Heart left ventricle (tissue), 16 donors: Measurements from ENCODE around the gene PSMB8. TPM values are rescaled to one million over a fixed set of nuclear protein-coding genes. Genes with fewer than 3 reads are reported as not detected.

ENCODE experiments used
- ATAC-seq, 4 donors: fragments of 200-7000 bp; cut with Tn5 transposase; one replicate each; pipeline ENCODE4 v1.9.1; 2020 to 2022; ENCODE audit warnings: moderate library complexity in 4 of 4, mild to moderate bottlenecking in 3 of 4, moderate number of reproducible peaks in 1 of 4
- DNase-seq, 5 donors: peaks; one replicate each; pipeline ENCODE4 v3.0.0-alpha.2; 2020
- H3K27ac ChIP-seq, 12 donors: fragments of 200-600 bp; sonication (generic) in 4 of 12; one replicate each; pipeline versions ENCODE4 v1.5.0 to v1.8.0; 2016 to 2022; ENCODE audit warnings: mild to moderate bottlenecking in 2 of 12
- H3K27me3 ChIP-seq, 9 donors: fragments of 200-600 bp; sonication (generic) in 2 of 9; one replicate each; pipeline versions ENCODE4 v1.5.1 to v1.8.0; 2016 to 2022; ENCODE audit warnings: mild to moderate bottlenecking in 3 of 9
- H3K36me3 ChIP-seq, 9 donors: fragments of 200-600 bp; sonication (generic) in 2 of 9; one replicate each; pipeline versions ENCODE4 v1.5.0 to v1.8.0; 2018 to 2022; ENCODE audit warnings: mild to moderate bottlenecking in 2 of 9
- H3K4me1 ChIP-seq, 12 donors: fragments of 200-600 bp; sonication (generic) in 4 of 12; one replicate each; pipeline versions ENCODE4 v1.5.0 to v1.8.0; 2016 to 2022; ENCODE audit warnings: mild to moderate bottlenecking in 3 of 12
- H3K4me3 ChIP-seq, 12 donors: fragments of 200-600 bp; sonication (generic) in 4 of 12; one replicate each; pipeline versions ENCODE4 v1.5.0 to v1.8.0; 2017 to 2022; ENCODE audit warnings: mild to moderate bottlenecking in 9 of 12, moderate library complexity in 4 of 12
- H3K9me3 ChIP-seq, 12 donors: fragments of 200-600 bp; sonication (generic) in 4 of 12; one replicate each; pipeline versions ENCODE4 v1.5.0 to v1.8.0; 2016 to 2022; ENCODE audit warnings: mild to moderate bottlenecking in 1 of 12
- CTCF ChIP-seq, 12 donors: fragments of 200-600 bp; sonication (generic) in 4 of 12; IDR thresholded peaks; one replicate each; pipeline versions ENCODE4 v1.5.0 to v1.8.0; 2018 to 2022; ENCODE audit warnings: antibody characterized with exemption in 12 of 12, mild to moderate bottlenecking in 5 of 12
- POLR2A ChIP-seq, 2 donors: fragments of 450-650 bp; IDR thresholded peaks; one replicate each; pipeline ENCODE4 v1.6.1; 2017; ENCODE audit warnings: antibody characterized with exemption in 2 of 2, mild to moderate bottlenecking in 2 of 2, moderate library complexity in 2 of 2
- WGBS, 4 donors: extraction: QIAGEN DNeasy Blood & Tissue Kit in 2 of 4; methylation state at CpG; one replicate each; pipeline versions ENCODE4 v1.1.5 to v1.1.7; 2013 to 2018; 5-methylcytosine and 5-hydroxymethylcytosine counted together
- intact Hi-C, 10 donors: fragments of 100-400 bp; cut with DNase I; formaldehyde crosslinking; loops; one replicate each; pipeline versions ENCODE4 v1.11.1 to v1.14.2; 2022
- polyA plus RNA-seq, 2 donors: library from polyadenylated mRNA; stranded (reverse); fragments of 200-250 nt; gene quantifications; one replicate each; pipeline ENCODE4 v1.2.3, GENCODE V29; 2013
- total RNA-seq, 9 donors: library from RNA; depleted of rRNA in 2 of 9; stranded (reverse); fragments of >200 nt in 2 of 9; fragmentation: NEBNext Ultra II Directional in 3 of 9; extraction: Animal tissue kit (Norgen Biotek cat#: 25700) in 3 of 9; gene quantifications; one replicate each; pipeline versions ENCODE4 v1.1.0 to v1.2.4, GENCODE V29; 2016 to 2023
- donor health status: ischemic (EF 13 %, LVEDD 7.1; RV severe dilation, severe dysfunction).
- donor health status: healthy with polysubstance abuse.
- donor health status: DM: no; HTN: yes; CAD: no.
- donor health status: DM: no; HTN: no; CAD: no.
- donor health status: ischemic (EF 25% LVEDD 6.9; RV normal size, moderate dysfunction).
- donor health status: ischemic (EF 25% LVEDD 5.7; RV mildly dilated, moderate dysfunction).
- donor health status: healthy.
- donor health status: DM: yes; HTN: yes; CAD: no.
- donor health status: ischemic (EF 35%, LVEDD 5.7; RV mildly dilated, moderate dysfunction).
- donor health status: nonischemic (EF 11% LVEDD 7.7; RV severe dilation, severe dysfunction).
- donor health status: DM: yes; HTN: yes; CAD: no.
- donor health status: PGD.
- donor health status: ischemic (EF 29% LVEDD 5.4; RV normal size, mild dysfunction).
- donor health status: nonischemic (EF 23%, LVEDD 6.1; RV moderate dilation, normal function).

Gene PSMB8
- total and polyA plus RNA-seq, 11 donors: 11.1 to 115 (median 17.6) TPM

GRCh38 chr6:32819729-32820128 lies 24.1 kb downstream of the PSMB8 start:
- 61 to 74% (median 72%) methylated on average over 3 of the region's 3 CpGs for WGBS, 4 donors
- H3K4me3 ChIP-seq: no peak overlapping the region
- no peak overlapping the region for H3K27ac ChIP-seq
- DNase-seq (no peak), ATAC-seq (no peak)
- no peak for TF ChIP-seq CTCF (IDR thresholded peaks at IDR 0.05)
- no peak for TF ChIP-seq POLR2A (IDR thresholded peaks at IDR 0.05)
- H3K4me1 ChIP-seq: peaks cover 0 to 23% (median 5%) of the 10 kb centered on the region in 12 donors
- peaks cover 0 to 4% (median 0%) of the 10 kb centered on the region in 9 donors for H3K27me3 ChIP-seq
- intact Hi-C loops: no loop called here
- H3K9me3 ChIP-seq: no peaks in the 10 kb centered on the region
- no peaks in the 10 kb centered on the region for H3K36me3 ChIP-seq

- ATAC-seq (no peak), DNase-seq (no peak)
- no peak overlapping the region for H3K27ac ChIP-seq
- 74 to 78% (median 77%) methylated on average over 2 of the region's 2 CpGs for WGBS, 4 donors
- TF ChIP-seq POLR2A (IDR thresholded peaks at IDR 0.05) (no peak), CTCF (IDR thresholded peaks at IDR 0.05) (no peak)
- no peak overlapping the region for H3K4me3 ChIP-seq
- no peaks in the 10 kb centered on the region for H3K9me3 ChIP-seq
- H3K36me3 ChIP-seq: peaks cover 0 to 3% (median 0%) of the 10 kb centered on the region in 9 donors
- intact Hi-C loops: no loop called here
- peaks cover 0 to 23% (median 5%) of the 10 kb centered on the region in 12 donors for H3K4me1 ChIP-seq
- H3K27me3 ChIP-seq: peaks cover 0 to 4% (median 0%) of the 10 kb centered on the region in 9 donors
Measured at GRCh38 chr6:32818867-32819266, 25.0 kb downstream of the PSMB8 start.

GRCh38 chr6:32816746-32817204 lies 27.1 kb downstream of the PSMB8 start, which contains the start of gene HLA-DOB:
HLA-DOB (minus strand) TSS chr6:32817002; CDS start chr6:32816951, 51 bp downstream.
- intact Hi-C loops: no loop called here
- 43 to 56% (median 47%) methylated on average over 3 of the region's 3 CpGs for WGBS, 4 donors
- no peak for TF ChIP-seq POLR2A (IDR thresholded peaks at IDR 0.05)
- no peak for TF ChIP-seq CTCF (IDR thresholded peaks at IDR 0.05)
- Histone ChIP-seq H3K27ac (peak within 1 kb of the TSS in 1 of 12 donors; percentile 32), H3K4me3 (peak within 1 kb of the TSS in 7 of 12 donors; percentile 15 to 35 (median 26)), H3K9me3 (no peaks in the 10 kb centered on the region), H3K4me1 (peaks cover 0 to 19% (median 5%) of the 10 kb centered on the region in 12 donors), H3K36me3 (peaks cover 0 to 3% (median 0%) of the 10 kb centered on the region in 9 donors), H3K27me3 (peaks cover 0 to 4% (median 0%) of the 10 kb centered on the region in 9 donors)
- ATAC-seq: peak; percentile 51 to 79 (median 60)
- DNase-seq: no peak

GRCh38 chr6:32815996-32816395 lies 27.9 kb downstream of the PSMB8 start:
- Histone ChIP-seq H3K27me3 (peaks cover 0 to 4% (median 0%) of the 10 kb centered on the region in 9 donors), H3K27ac (peak overlapping the region in 1 of 12 donors; percentile 32), H3K9me3 (no peaks in the 10 kb centered on the region), H3K4me1 (peaks cover 0 to 13% (median 5%) of the 10 kb centered on the region in 12 donors), H3K4me3 (no peak overlapping the region), H3K36me3 (peaks cover 0 to 3% (median 0%) of the 10 kb centered on the region in 9 donors)
- intact Hi-C loops: no loop called here
- 67 to 71% (median 69%) methylated on average over 2 of the region's 2 CpGs for WGBS, 4 donors
- TF ChIP-seq POLR2A (IDR thresholded peaks at IDR 0.05): no peak
- no peak for TF ChIP-seq CTCF (IDR thresholded peaks at IDR 0.05)
- ATAC-seq (peak in 1 of 4 donors; percentile 57), DNase-seq (no peak)
